RWPE1 (cell line): ENCODE data around the gene TRIM46.

Source experiments
- CTCF ChIA-PET: fragments of 350-600 bp; sonication (Branson Sonifier 250); formaldehyde crosslinking; extraction: SDS; loops from one replicate; lab custom pipeline; 2021; lab: Yijun Ruan, JAX
- POLR2A ChIA-PET: fragments of 400-600 bp; formaldehyde crosslinking; extraction: SDS; loops from one replicate; lab custom pipeline; 2020; ENCODE audit warnings: antibody characterized with exemption; ENCODE audit not compliant: low non-redundant PET; lab: Yijun Ruan, JAX
- DNase-seq: peaks from one replicate; pipeline ENCODE4 v3.0.0; 2012; ENCODE audit warnings: low spot score
- H3K27ac ChIP-seq: fragments of 450-650 bp; 2 replicates; pipeline ENCODE4 v1.5.1; 2017
- TF ChIP-seq, protein P1 (sequence below): fragments of 450-650 bp; conservative IDR thresholded peaks from 2 replicates; pipeline ENCODE4 v1.5.1; 2017; ENCODE audit warnings: low read depth, mild to moderate bottlenecking

Gene TRIM46

DNA sequence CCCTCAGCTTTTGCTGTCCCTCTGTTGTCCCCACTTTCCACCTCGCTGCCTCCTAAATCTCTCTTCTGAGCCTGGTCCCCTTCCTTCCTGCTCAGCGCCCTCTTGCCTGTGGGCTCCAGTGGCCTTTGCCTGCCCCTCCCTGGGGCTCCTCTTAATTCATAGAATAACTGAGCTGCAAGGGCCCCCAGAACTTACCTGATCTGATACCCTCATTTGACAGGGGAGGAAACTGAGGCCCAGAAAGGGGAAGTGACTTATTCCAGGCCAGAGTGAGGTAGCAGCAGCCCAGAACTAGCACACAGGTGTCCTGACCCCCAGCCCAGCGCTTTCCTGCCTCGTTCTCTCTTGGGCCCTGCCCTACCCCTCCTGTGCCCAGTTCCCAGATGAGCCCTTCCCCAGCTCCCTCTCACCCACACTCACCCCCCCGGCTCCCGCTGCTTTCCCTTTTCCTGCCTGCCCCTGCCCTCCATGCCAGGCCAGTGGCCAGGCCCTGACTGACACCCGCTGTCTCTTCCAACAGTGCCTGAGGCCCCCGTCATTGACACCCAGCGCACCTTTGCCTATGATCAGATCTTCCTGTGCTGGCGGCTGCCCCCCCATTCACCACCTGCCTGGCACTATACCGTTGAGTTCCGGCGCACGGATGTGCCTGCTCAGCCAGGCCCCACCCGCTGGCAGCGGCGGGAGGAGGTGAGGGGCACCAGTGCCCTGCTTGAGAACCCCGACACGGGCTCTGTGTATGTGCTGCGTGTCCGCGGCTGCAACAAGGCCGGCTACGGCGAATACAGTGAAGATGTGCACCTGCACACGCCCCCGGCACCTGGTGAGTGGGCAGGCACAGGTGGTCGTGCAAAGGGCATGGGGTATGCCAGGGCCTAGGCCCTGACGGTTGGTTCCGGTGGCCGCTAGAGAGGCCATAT is 5.7 kb downstream of the TRIM46 start:
- TF ChIP-seq, protein P1, sequence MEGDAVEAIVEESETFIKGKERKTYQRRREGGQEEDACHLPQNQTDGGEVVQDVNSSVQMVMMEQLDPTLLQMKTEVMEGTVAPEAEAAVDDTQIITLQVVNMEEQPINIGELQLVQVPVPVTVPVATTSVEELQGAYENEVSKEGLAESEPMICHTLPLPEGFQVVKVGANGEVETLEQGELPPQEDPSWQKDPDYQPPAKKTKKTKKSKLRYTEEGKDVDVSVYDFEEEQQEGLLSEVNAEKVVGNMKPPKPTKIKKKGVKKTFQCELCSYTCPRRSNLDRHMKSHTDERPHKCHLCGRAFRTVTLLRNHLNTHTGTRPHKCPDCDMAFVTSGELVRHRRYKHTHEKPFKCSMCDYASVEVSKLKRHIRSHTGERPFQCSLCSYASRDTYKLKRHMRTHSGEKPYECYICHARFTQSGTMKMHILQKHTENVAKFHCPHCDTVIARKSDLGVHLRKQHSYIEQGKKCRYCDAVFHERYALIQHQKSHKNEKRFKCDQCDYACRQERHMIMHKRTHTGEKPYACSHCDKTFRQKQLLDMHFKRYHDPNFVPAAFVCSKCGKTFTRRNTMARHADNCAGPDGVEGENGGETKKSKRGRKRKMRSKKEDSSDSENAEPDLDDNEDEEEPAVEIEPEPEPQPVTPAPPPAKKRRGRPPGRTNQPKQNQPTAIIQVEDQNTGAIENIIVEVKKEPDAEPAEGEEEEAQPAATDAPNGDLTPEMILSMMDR, result no peak
- ChIA-PET POLR2A (no interaction called here), CTCF (interaction anchor here (3.1 kb wide), 1 partner anchor 14 kb away, joined by 8 read pairs; no protein-coding TSS in a partner anchor)
- H3K27ac ChIP-seq, result peak overlapping the region; percentile 87
- DNase-seq, result no peak

DNA sequence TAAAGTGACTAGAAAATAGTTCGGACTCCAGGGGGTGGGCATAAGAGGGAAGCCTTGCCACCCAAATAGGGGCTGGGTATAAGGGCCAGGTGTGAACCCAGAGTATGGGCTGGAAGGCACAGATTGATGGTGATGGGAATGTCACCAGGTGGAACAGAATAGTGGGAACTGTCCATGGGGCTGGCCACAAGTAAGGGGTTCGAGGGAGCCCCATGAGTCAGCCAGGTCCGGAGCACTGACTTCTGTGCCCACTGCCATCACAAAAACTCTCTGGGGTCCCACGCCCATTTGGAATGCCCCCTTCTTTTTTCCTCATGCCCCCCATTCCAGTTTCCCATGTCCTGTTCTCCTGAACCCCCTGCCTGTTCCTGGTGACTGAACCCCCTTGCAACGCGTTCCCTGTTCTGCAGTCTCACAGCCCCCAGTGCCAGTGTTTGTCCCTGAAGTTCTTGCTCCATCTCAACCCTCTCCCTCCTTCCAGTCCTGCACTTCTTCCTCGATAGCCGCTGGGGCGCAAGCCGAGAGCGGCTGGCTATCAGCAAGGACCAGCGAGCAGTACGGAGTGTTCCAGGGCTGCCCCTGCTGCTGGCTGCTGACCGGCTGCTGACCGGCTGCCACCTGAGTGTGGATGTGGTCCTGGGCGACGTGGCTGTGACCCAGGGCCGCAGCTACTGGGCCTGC is 7.9 kb downstream of the TRIM46 start:
- POLR2A ChIA-PET, result no interaction called here
- CTCF ChIA-PET, result interaction anchor here (0.6 to 0.7 kb wide), 2 partner anchors 9 to 545 kb away, joined by 3 to 4 read pairs; partner anchors contain the start of gene KRTCAP2
- peak overlapping the region; percentile 8; the same call in 1 of the 2 replicates for H3K27ac ChIP-seq
- TF ChIP-seq, protein P1, result no peak
- no peak for DNase-seq

DNA sequence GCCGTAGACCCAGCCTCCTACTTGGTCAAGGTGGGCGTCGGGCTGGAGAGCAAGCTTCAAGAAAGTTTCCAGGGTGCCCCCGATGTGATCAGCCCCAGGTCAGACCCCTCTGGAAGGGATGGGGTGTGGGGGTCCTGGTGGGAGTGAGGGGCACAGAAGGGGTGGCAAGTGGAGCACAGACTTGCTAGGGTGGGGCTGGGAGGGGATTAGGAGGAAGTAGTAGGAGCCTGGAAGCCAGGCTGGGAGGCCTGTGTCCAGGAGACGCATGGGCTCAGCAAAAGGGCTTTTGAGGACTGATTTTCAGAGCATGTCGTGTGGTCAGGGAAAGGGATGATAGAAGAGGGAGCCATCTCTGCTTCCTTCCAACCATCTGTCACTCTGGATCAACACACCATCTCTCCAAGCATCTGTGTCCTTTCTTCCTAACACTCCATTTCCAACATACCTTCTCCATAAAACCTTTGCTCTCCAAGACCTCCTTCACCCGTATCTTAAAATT is 8.5 kb downstream of the TRIM46 start:
- H3K27ac ChIP-seq, result peak overlapping the region; percentile 8; the same call in 1 of the 2 replicates
- CTCF ChIA-PET, result interaction anchor here (0.6 to 0.8 kb wide), 2 partner anchors 9 to 11 kb away, joined by 3 to 4 read pairs; partner anchors contain the start of gene KRTCAP2
- TF ChIP-seq, protein P1, result no peak
- POLR2A ChIA-PET, result no interaction called here
- DNase-seq, result no peak

DNA sequence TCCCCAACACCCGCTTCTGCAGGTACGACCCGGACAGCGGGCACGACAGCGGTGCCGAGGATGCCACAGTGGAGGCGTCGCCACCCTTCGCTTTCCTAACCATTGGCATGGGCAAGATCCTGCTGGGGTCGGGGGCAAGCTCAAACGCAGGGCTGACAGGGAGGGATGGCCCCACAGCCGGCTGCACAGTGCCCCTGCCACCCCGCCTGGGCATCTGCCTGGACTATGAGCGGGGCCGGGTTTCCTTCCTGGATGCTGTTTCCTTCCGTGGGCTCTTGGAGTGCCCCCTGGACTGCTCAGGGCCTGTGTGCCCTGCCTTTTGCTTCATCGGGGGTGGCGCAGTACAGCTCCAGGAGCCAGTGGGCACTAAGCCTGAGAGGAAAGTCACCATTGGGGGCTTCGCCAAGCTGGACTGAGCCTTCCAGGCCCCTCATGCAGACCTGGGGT is 10.1 kb downstream of the TRIM46 start:
- TF ChIP-seq, protein P1, result no peak
- ChIA-PET POLR2A (no interaction called here), CTCF (interaction anchor here (0.6 to 2.3 kb wide), 2 partner anchors 10 to 96 kb away, joined by 4 to 15 read pairs; no protein-coding TSS in a partner anchor)
- no peak for DNase-seq
- H3K27ac ChIP-seq, result peak overlapping the region; percentile 64

DNA sequence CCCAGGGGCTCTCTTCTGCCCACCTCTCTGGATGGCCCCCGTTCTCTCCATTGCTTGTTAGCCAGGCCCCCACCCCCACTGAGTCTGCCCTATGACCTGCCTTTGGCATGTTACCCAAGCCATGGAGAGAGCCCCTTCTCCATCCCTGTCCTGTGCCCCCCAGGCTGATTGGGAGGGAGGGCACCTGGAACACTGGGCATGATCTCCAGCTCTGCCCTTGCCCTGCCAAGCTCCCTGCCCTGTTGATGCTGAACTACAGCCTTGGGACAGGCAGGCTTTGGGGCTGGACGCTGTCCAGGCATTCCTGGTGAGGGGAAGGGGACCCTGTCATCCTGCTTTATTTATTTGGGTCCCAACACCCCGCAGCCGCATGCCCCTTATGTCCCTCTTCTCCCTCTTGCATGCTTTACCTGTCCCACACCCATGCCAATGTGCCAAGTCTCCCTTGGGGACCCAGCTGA is 10.7 kb downstream of the TRIM46 start:
- POLR2A ChIA-PET, result no interaction called here
- CTCF ChIA-PET, result interaction anchor here (0.6 to 2.3 kb wide), 2 partner anchors 9 to 96 kb away, joined by 4 to 15 read pairs; no protein-coding TSS in a partner anchor
- H3K27ac ChIP-seq, result peak overlapping the region; percentile 64
- no peak for DNase-seq
- TF ChIP-seq, protein P1, result no peak
